GM06990 (cell line): ENCODE data around the gene CEP57L1.

Experiments
- DNase-seq: peaks from one replicate; pipeline ENCODE4 v3.0.0-alpha.2; 2011; ENCODE audit not compliant: insufficient read length; ENCODE audit errors: extremely low read depth
- H3K27me3 ChIP-seq: replicated peaks from 2 replicates; pipeline ENCODE4 v1.6.0; 2011; ENCODE audit warnings: low read length; ENCODE audit not compliant: control insufficient read depth, insufficient read depth
- H3K36me3 ChIP-seq: 2 replicates; pipeline ENCODE4 v1.5.1; 2011; ENCODE audit warnings: low read length; ENCODE audit not compliant: control insufficient read depth, insufficient read depth
- H3K4me3 ChIP-seq: replicated peaks from 2 replicates; pipeline ENCODE4 v1.5.1; 2011; ENCODE audit warnings: low read depth, mild to moderate bottlenecking, control low read depth, low read length
- TF ChIP-seq, protein P1 (sequence below): IDR thresholded peaks from 2 replicates; pipeline ENCODE4 v1.5.1; 2011; ENCODE audit warnings: low read length, control low read depth, mild to moderate bottlenecking, inconsistent platforms; ENCODE audit not compliant: insufficient read depth, poor library complexity, severe bottlenecking

The CEP57L1 gene

DNA sequence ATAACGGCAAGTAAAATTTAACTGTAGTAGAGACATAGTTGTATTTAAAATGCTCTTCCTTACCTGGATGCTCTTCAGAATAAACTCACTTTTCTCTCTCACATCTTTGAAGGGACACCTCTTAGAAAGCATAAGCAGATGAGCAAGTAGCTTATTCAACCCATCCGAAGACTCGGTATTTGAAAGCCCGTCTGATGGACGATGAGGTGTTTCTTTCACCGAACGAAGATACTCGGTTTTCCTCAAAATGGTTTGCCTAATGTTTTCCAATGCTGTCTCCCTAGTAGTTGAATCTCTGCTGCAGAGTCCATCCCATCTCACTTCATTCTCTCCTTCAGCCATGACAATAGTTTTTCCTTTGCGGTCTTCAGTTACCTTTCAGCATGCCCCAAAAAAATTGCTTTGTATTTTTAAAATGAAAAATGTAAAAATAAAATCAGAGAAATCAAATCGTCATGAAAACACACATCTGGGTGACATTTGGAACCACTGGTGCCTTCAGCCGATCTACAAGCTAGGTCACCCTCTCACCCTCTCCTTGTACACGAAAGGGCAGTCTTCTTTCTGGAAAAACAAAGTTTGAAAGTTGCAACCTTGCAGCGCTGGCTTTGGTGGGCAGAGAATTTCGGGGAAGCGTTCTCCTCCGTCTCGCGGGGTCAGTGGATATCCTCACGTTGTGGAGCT, 1.4 kb upstream of the CEP57L1 start:
- TF ChIP-seq, protein P1, sequence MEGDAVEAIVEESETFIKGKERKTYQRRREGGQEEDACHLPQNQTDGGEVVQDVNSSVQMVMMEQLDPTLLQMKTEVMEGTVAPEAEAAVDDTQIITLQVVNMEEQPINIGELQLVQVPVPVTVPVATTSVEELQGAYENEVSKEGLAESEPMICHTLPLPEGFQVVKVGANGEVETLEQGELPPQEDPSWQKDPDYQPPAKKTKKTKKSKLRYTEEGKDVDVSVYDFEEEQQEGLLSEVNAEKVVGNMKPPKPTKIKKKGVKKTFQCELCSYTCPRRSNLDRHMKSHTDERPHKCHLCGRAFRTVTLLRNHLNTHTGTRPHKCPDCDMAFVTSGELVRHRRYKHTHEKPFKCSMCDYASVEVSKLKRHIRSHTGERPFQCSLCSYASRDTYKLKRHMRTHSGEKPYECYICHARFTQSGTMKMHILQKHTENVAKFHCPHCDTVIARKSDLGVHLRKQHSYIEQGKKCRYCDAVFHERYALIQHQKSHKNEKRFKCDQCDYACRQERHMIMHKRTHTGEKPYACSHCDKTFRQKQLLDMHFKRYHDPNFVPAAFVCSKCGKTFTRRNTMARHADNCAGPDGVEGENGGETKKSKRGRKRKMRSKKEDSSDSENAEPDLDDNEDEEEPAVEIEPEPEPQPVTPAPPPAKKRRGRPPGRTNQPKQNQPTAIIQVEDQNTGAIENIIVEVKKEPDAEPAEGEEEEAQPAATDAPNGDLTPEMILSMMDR, result no peak
- peak overlapping the region; percentile 84 for H3K4me3 ChIP-seq
- no peaks in the 10 kb centered on the region for H3K36me3 ChIP-seq
- no peaks in the 10 kb centered on the region for H3K27me3 ChIP-seq
- DNase-seq, result no peak

DNA sequence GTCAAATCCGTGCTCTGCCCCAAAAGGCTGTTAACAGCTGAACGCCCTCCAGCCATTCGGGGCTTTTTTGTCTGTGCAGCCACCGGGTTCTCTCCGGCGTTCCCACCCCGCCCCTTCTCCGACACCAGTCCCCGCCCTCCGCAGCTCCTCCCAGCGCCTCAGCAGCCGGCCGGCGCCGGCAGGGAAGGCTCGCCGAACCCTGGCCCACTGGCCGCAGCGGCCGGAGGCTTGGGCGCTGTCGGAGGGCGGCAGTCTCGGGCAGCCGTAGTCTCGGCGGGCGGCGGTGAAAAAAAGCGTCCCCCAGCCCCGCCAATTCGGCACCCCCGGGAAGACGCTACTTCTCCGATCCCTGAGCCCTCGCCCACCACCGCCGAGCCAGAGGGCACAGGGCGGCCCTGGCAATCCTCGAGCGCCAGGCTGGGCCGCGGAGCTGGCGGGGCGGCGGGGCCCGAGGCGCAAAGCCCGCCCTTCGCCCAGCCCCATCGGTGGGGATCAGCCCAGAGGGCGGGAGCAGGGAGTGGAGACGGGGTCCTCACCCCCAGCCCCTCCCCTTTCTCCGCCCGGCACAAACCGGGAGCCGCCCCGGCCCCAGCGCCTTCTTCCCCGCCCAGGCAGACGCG, 781 bp upstream of the CEP57L1 start, which contains the start of gene SESN1:
Gene SESN1 (minus strand): TSS at position 431 of the 620 bp plus-strand sequence. CDS start 773 bp downstream, outside the sequence.
- TF ChIP-seq, protein P1, result no peak
- Histone ChIP-seq H3K27me3 (no peaks in the 10 kb centered on the region), H3K4me3 (peak within 1 kb of the TSS; percentile 84), H3K36me3 (no peaks in the 10 kb centered on the region)
- peak; percentile 89 for DNase-seq

DNA sequence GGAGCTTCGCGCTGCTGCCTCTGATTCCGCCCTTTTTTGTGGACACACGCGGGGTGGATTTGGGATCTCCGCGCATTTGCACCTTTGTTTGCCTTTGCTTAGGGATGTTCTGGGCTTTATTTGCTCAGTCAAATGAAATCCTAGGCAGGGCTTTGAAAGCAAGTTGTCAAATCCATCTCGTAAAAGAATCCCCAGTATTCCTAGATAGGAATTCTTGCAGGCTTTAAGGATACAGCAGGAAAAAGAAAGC, 453 bp downstream of the CEP57L1 start:
- Histone ChIP-seq H3K36me3 (no peaks in the 10 kb centered on the region), H3K27me3 (no peaks in the 10 kb centered on the region), H3K4me3 (peak overlapping the region; percentile 84)
- no peak for DNase-seq
- TF ChIP-seq, protein P1, result no peak

GRCh38 chr6:109096208-109096607, 901 bp downstream of the CEP57L1 start:
- no peaks in the 10 kb centered on the region for H3K36me3 ChIP-seq
- peak overlapping the region; percentile 84 for H3K4me3 ChIP-seq
- DNase-seq, result no peak
- TF ChIP-seq, protein P1, result no peak
- no peaks in the 10 kb centered on the region for H3K27me3 ChIP-seq

DNA sequence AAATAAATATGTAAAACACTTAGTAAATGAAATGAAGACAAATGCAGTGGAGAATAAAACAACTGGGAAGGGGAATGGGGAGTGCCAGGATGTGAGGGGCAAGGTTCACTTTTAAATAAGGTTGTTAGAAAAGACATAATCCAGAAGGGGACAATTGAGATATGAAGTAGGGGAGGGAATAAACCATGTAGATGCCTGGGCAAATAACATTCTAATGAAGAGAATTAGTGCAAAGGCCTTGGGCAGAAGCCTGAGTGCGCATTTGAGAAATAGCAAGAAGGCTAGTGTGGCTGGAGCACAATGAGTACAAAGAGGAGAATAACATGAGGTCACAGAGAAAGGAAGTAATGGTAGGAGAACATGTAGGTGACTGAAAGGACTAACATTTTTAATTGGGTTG, 2.4 kb downstream of the CEP57L1 start:
- TF ChIP-seq, protein P1, result no peak
- Histone ChIP-seq H3K27me3 (no peaks in the 10 kb centered on the region), H3K4me3 (no peak overlapping the region), H3K36me3 (no peaks in the 10 kb centered on the region)
- no peak for DNase-seq
